Stimulated activated effector memory CD8-positive, alpha-beta T cell treated with anti-CD3 and anti-CD28 coated beads, Interleukin-12 subunit alpha, Interleukin-12 subunit beta, amount 100 ng/mL, for 72 hours (primary cell): ENCODE measurements around the gene PROM1.

Experiments used
- ATAC-seq: fragments of 150-1000 bp; cut with Tn5 transposase; 2 replicates; pipeline ENCODE4 v1.10.0; 2021
- DNase-seq, 2 donors: peaks; one replicate each; pipeline ENCODE4 v3.0.0; 2021 to 2022; ENCODE audit warnings: low spot score in 2 of 2
- H3K27ac Mint-ChIP-seq: one replicate; pipeline ENCODE4 v1.8.0; 2022; ENCODE audit warnings: mild to moderate bottlenecking, mixed read lengths
- H3K36me3 Mint-ChIP-seq: one replicate; pipeline ENCODE4 v1.8.0; 2022; ENCODE audit warnings: mild to moderate bottlenecking, mixed read lengths
- H3K4me1 Mint-ChIP-seq: one replicate; pipeline ENCODE4 v1.8.0; 2022; ENCODE audit warnings: mixed read lengths
- H3K4me3 Mint-ChIP-seq: one replicate; pipeline ENCODE4 v1.8.0; 2022; ENCODE audit warnings: mild to moderate bottlenecking, mixed read lengths
- H3K9me3 Mint-ChIP-seq: one replicate; pipeline ENCODE4 v1.8.0; 2022; ENCODE audit warnings: mixed read lengths

PROM1 gene

GRCh38 chr4:15942283-15942682 is 141.5 kb downstream of the PROM1 start:
- Mint-ChIP-seq H3K9me3 (no peaks in the 10 kb centered on the region), H3K36me3 (no peaks in the 10 kb centered on the region), H3K27ac (no peak overlapping the region), H3K4me3 (no peak overlapping the region), H3K4me1 (no peaks in the 10 kb centered on the region)
- DNase-seq (no peak), ATAC-seq (no peak)

- H3K9me3 Mint-ChIP-seq, result no peaks in the 10 kb centered on the region
- no peak within 1 kb of the TSS for H3K27ac Mint-ChIP-seq
- ATAC-seq (no peak), DNase-seq (no peak)
- no peaks in the 10 kb centered on the region for H3K36me3 Mint-ChIP-seq
- H3K4me1 Mint-ChIP-seq, result no peaks in the 10 kb centered on the region
- no peak within 1 kb of the TSS for H3K4me3 Mint-ChIP-seq
Measured at GRCh38 chr4:15938640-15939039, 145.2 kb downstream of the PROM1 start, which contains the start of gene FGFBP1. TSS of gene FGFBP1 (minus strand) at chr4:15938740. CDS start at chr4:15936632, 2,108 bp downstream.

GRCh38 chr4:15938182-15938581 is 145.6 kb downstream of the PROM1 start:
- H3K27ac Mint-ChIP-seq, result no peak overlapping the region
- DNase-seq (no peak), ATAC-seq (no peak)
- H3K4me3 Mint-ChIP-seq, result no peak overlapping the region
- no peaks in the 10 kb centered on the region for H3K36me3 Mint-ChIP-seq
- H3K9me3 Mint-ChIP-seq, result no peaks in the 10 kb centered on the region
- H3K4me1 Mint-ChIP-seq, result no peaks in the 10 kb centered on the region

- no peak overlapping the region for H3K4me3 Mint-ChIP-seq
- no peaks in the 10 kb centered on the region for H3K36me3 Mint-ChIP-seq
- no peaks in the 10 kb centered on the region for H3K9me3 Mint-ChIP-seq
- DNase-seq (no peak), ATAC-seq (no peak)
- H3K27ac Mint-ChIP-seq, result no peak overlapping the region
- H3K4me1 Mint-ChIP-seq, result no peaks in the 10 kb centered on the region
Measured at GRCh38 chr4:15936495-15936894, 147.3 kb downstream of the PROM1 start.

GRCh38 chr4:15935504-15936402 is 148.1 kb downstream of the PROM1 start:
- Mint-ChIP-seq H3K36me3 (no peaks in the 10 kb centered on the region), H3K4me3 (no peak overlapping the region), H3K9me3 (no peaks in the 10 kb centered on the region), H3K4me1 (no peaks in the 10 kb centered on the region), H3K27ac (no peak overlapping the region)
- no peak for DNase-seq
- no peak for ATAC-seq

- no peak overlapping the region for H3K4me3 Mint-ChIP-seq
- ATAC-seq, result no peak
- DNase-seq, result no peak
Measured at GRCh38 chr4:15934259-15934658, 149.6 kb downstream of the PROM1 start.

GRCh38 chr4:15931451-15932210 is 152.2 kb downstream of the PROM1 start:
- ATAC-seq, result no peak
- H3K27ac Mint-ChIP-seq, result no peak overlapping the region

More at GRCh38 chr4:15934259-15934658, 149.6 kb downstream of the PROM1 start:
- no peaks in the 10 kb centered on the region for H3K36me3 Mint-ChIP-seq
- no peaks in the 10 kb centered on the region for H3K4me1 Mint-ChIP-seq
- H3K27ac Mint-ChIP-seq, result no peak overlapping the region
- no peaks in the 10 kb centered on the region for H3K9me3 Mint-ChIP-seq

GRCh38 chr4:15930314-15930713 is 153.5 kb downstream of the PROM1 start:
- Mint-ChIP-seq H3K4me3 (no peak overlapping the region), H3K27ac (no peak overlapping the region), H3K9me3 (no peaks in the 10 kb centered on the region), H3K4me1 (peaks cover 5% of the 10 kb centered on the region), H3K36me3 (no peaks in the 10 kb centered on the region)
- no peak for DNase-seq
- peak; percentile 26 for ATAC-seq

More at GRCh38 chr4:15931451-15932210, 152.2 kb downstream of the PROM1 start:
- Mint-ChIP-seq H3K4me1 (peaks cover 5% of the 10 kb centered on the region), H3K36me3 (no peaks in the 10 kb centered on the region), H3K4me3 (no peak overlapping the region), H3K9me3 (no peaks in the 10 kb centered on the region)
- DNase-seq, result no peak

- no peak overlapping the region for H3K4me3 Mint-ChIP-seq
Measured at GRCh38 chr4:15929540-15929939, 154.3 kb downstream of the PROM1 start.

GRCh38 chr4:15928883-15929282 is 154.9 kb downstream of the PROM1 start:
- peaks cover 5% of the 10 kb centered on the region for H3K4me1 Mint-ChIP-seq
- H3K27ac Mint-ChIP-seq, result peak overlapping the region; percentile 50
- peak overlapping the region; percentile 25 for H3K4me3 Mint-ChIP-seq
- ATAC-seq, result peak; percentile 82
- no peak for DNase-seq
- H3K9me3 Mint-ChIP-seq, result no peaks in the 10 kb centered on the region
- H3K36me3 Mint-ChIP-seq, result no peaks in the 10 kb centered on the region

More at GRCh38 chr4:15929540-15929939, 154.3 kb downstream of the PROM1 start:
- H3K4me1 Mint-ChIP-seq, result peaks cover 5% of the 10 kb centered on the region
- no peak for DNase-seq
- H3K36me3 Mint-ChIP-seq, result no peaks in the 10 kb centered on the region
- H3K9me3 Mint-ChIP-seq, result no peaks in the 10 kb centered on the region
- H3K27ac Mint-ChIP-seq, result no peak overlapping the region
- ATAC-seq, result peak; percentile 61

GRCh38 chr4:15926486-15926885 is 157.3 kb downstream of the PROM1 start:
- Mint-ChIP-seq H3K4me3 (no peak overlapping the region), H3K27ac (no peak overlapping the region), H3K36me3 (no peaks in the 10 kb centered on the region), H3K9me3 (no peaks in the 10 kb centered on the region), H3K4me1 (peaks cover 5% of the 10 kb centered on the region)
- no peak for DNase-seq
- no peak for ATAC-seq

GRCh38 chr4:15925830-15926229 is 158.0 kb downstream of the PROM1 start:
- H3K36me3 Mint-ChIP-seq, result no peaks in the 10 kb centered on the region
- no peak overlapping the region for H3K4me3 Mint-ChIP-seq
- no peaks in the 10 kb centered on the region for H3K9me3 Mint-ChIP-seq
- H3K4me1 Mint-ChIP-seq, result peaks cover 5% of the 10 kb centered on the region
- H3K27ac Mint-ChIP-seq, result no peak overlapping the region
- no peak for ATAC-seq
- DNase-seq, result no peak

GRCh38 chr4:15921592-15921932 is 162.3 kb downstream of the PROM1 start:
- Mint-ChIP-seq H3K27ac (no peak overlapping the region), H3K9me3 (no peaks in the 10 kb centered on the region), H3K36me3 (no peaks in the 10 kb centered on the region), H3K4me3 (no peak overlapping the region), H3K4me1 (no peaks in the 10 kb centered on the region)
- peak; percentile 24 for ATAC-seq
- no peak for DNase-seq

- H3K27ac Mint-ChIP-seq, result no peak overlapping the region
Measured at GRCh38 chr4:15920723-15921591, 162.9 kb downstream of the PROM1 start.

More at GRCh38 chr4:15920723-15921591, 162.9 kb downstream of the PROM1 start:
- Mint-ChIP-seq H3K36me3 (no peaks in the 10 kb centered on the region), H3K4me3 (no peak overlapping the region), H3K4me1 (no peaks in the 10 kb centered on the region), H3K9me3 (no peaks in the 10 kb centered on the region)
- ATAC-seq (peak; percentile 71), DNase-seq (no peak)
